ENCODE measurements around the gene MED20.

Gene MED20

DNA sequence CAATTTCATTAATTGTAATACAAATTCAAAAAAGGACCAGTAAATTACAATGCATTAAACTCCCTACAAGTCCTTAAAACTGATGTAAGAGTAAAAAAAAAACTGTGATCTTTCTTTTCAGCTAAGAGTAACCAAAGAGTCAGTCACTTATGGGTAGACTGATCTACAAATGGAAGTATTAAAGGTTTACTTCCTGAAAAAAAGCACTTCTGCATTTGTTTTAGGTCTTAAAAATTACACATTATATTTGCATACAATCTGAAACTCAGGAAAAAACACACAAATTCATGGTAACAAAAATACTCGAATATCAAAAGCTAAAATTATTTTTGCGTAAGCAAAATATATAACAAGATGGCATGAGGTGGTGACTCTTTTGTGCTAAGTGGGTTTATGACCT is 49.2 kb downstream of the MED20 start:
- no peak for FAIRE-seq

DNA sequence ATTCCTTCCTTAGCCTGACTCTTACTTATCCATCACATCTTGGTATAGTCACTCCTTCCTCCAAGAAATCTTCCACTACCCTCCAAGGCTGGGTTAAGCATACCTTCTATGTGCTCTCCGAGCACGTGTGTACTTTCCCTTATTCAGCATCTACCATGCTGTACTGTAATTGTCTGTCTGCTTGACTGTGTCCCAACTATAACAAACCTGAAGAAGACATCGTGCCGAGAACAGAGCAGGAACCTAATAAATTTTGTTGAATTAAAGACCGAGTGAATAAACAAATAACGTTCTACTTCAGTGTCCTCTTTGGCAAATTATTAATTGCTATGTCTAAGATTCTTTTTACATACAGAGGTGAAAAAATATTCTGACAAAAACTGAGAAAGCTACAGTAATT is 61.6 kb downstream of the MED20 start:
- FAIRE-seq (no peak), DNase-seq (ENCODE audit: extremely low spot score, insufficient read length, low read depth) (no peak)

More for the DNA sequence above, 49.2 kb downstream of the MED20 start:
- DNase-seq (ENCODE audit: extremely low spot score, insufficient read length, low read depth), result no peak

DNA sequence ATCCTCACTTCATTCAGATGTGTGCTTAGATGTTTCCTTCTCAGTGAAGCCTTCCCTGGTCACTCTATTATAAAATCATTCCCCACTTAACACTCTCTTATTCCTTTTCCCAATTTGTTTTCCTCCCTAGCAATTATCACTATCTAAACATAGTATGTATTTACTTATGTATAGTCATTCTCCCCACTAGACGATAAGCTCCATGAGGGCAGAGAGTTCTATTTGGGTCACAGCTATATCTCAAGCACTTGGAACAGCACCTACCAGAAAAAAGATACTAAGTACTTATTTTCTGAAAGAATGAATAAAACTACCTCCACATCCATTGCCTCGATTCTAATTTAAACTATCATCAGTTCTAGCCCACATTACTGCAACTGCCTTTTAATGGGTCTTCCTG is 62.2 kb downstream of the MED20 start:
- FAIRE-seq (no peak), DNase-seq (ENCODE audit: extremely low spot score, insufficient read length, low read depth) (no peak)

All from GM18507 (cell line).